Measurements from ENCODE around the gene CCT6B.

DNA sequence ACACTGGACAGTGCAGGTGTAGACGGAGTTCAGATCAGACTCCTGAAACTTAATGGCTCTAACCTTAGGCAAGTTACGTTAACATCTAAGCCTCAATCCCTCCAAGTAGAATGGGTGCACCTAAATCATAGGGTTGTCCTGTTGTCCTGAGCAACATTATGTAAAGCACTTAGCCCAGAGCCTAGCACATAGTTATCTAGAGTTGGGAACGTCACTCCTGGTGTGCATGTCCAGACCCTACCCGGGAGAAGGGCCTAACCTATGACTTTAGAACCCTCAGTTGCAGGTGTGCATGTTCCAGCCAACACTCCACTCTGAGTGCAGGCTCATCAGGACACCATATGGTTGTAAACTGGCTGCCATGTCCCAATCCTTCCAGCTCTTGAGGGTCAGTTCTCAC, 45.1 kb upstream of the CCT6B start:
- no peak for TF ChIP-seq POLR2A (IDR thresholded peaks at IDR 0.05)
- TF ChIP-seq, protein P1, sequence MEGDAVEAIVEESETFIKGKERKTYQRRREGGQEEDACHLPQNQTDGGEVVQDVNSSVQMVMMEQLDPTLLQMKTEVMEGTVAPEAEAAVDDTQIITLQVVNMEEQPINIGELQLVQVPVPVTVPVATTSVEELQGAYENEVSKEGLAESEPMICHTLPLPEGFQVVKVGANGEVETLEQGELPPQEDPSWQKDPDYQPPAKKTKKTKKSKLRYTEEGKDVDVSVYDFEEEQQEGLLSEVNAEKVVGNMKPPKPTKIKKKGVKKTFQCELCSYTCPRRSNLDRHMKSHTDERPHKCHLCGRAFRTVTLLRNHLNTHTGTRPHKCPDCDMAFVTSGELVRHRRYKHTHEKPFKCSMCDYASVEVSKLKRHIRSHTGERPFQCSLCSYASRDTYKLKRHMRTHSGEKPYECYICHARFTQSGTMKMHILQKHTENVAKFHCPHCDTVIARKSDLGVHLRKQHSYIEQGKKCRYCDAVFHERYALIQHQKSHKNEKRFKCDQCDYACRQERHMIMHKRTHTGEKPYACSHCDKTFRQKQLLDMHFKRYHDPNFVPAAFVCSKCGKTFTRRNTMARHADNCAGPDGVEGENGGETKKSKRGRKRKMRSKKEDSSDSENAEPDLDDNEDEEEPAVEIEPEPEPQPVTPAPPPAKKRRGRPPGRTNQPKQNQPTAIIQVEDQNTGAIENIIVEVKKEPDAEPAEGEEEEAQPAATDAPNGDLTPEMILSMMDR (IDR thresholded peaks at IDR 0.05 in 8 of 11, conservative IDR thresholded peaks at IDR 0.05 in 3 of 11), result no peak
- TF ChIP-seq POLR2AphosphoS5 (IDR thresholded peaks at IDR 0.05), result peak in 1 of 3 donors; percentile 33
